Astrocyte (in vitro differentiated cells and primary cell): ENCODE data around the gene CDKL2. TPM values are rescaled to one million over a fixed set of nuclear protein-coding genes. Genes with fewer than 3 reads are reported as not detected.

Experiments used
- DNase-seq: peaks from one replicate; pipeline ENCODE4 v3.0.0-alpha.2; 2010; ENCODE audit warnings: low read depth
- FAIRE-seq: peaks from 2 replicates; lab custom pipeline; 2011; peaks lifted over from hg19 to GRCh38; lab: Jason Lieb, UNC
- H2AFZ ChIP-seq: 2 replicates; pipeline ENCODE4 v1.6.0; 2012; ENCODE audit warnings: low read depth, low read length, inconsistent platforms
- H3K27ac ChIP-seq: 2 replicates; pipeline ENCODE4 v1.5.1; 2011; ENCODE audit warnings: low read depth, low read length, inconsistent platforms
- H3K27me3 ChIP-seq: 2 replicates; pipeline ENCODE4 v1.6.0; 2011; ENCODE audit warnings: low read length, inconsistent platforms; ENCODE audit not compliant: insufficient read depth
- H3K36me3 ChIP-seq: 2 replicates; pipeline ENCODE4 v1.5.1; 2011; ENCODE audit warnings: low read length, inconsistent platforms; ENCODE audit not compliant: insufficient read depth
- H3K4me1 ChIP-seq: 2 replicates; pipeline ENCODE4 v1.5.1; 2011; ENCODE audit warnings: low read length, inconsistent platforms; ENCODE audit not compliant: insufficient read depth
- H3K4me2 ChIP-seq: 2 replicates; pipeline ENCODE4 v1.6.0; 2012; ENCODE audit warnings: low read length, inconsistent platforms
- H3K4me3 ChIP-seq: 2 replicates; pipeline ENCODE4 v1.5.1; 2011; ENCODE audit warnings: low read depth, mild to moderate bottlenecking, low read length, inconsistent platforms; ENCODE audit not compliant: insufficient read depth
- H3K79me2 ChIP-seq: 2 replicates; pipeline ENCODE4 v1.6.0; 2012; ENCODE audit warnings: mild to moderate bottlenecking, low read length, inconsistent platforms; ENCODE audit not compliant: insufficient read depth
- H3K9ac ChIP-seq: 2 replicates; pipeline ENCODE4 v1.6.0; 2012; ENCODE audit warnings: mild to moderate bottlenecking, low read length, inconsistent platforms
- H3K9me3 ChIP-seq: 2 replicates; pipeline ENCODE4 v1.5.1; 2012; ENCODE audit warnings: low read depth, mild to moderate bottlenecking, low read length, inconsistent platforms; ENCODE audit not compliant: insufficient read depth
- H4K20me1 ChIP-seq: 2 replicates; pipeline ENCODE4 v1.6.0; 2012; ENCODE audit warnings: low read length, inconsistent platforms; ENCODE audit not compliant: insufficient read depth
- H3K27ac Mint-ChIP-seq: one replicate; pipeline ENCODE4 v1.8.0; 2021; ENCODE audit warnings: mild to moderate bottlenecking, mixed read lengths; ENCODE audit not compliant: unreplicated experiment
- H3K27me3 Mint-ChIP-seq: one replicate; pipeline ENCODE4 v1.8.0; 2021; ENCODE audit warnings: low read depth, mixed read lengths; ENCODE audit not compliant: unreplicated experiment
- H3K36me3 Mint-ChIP-seq: one replicate; pipeline ENCODE4 v1.8.0; 2021; ENCODE audit warnings: low read depth, mixed read lengths; ENCODE audit not compliant: unreplicated experiment
- H3K4me1 Mint-ChIP-seq: one replicate; pipeline ENCODE4 v1.8.0; 2021; ENCODE audit warnings: low read depth, mixed read lengths; ENCODE audit not compliant: unreplicated experiment
- H3K4me3 Mint-ChIP-seq: one replicate; pipeline ENCODE4 v1.8.0; 2021; ENCODE audit warnings: mild to moderate bottlenecking, moderate library complexity, mixed read lengths; ENCODE audit not compliant: unreplicated experiment
- H3K9me3 Mint-ChIP-seq: one replicate; pipeline ENCODE4 v1.8.0; 2021; ENCODE audit warnings: mild to moderate bottlenecking, mixed read lengths; ENCODE audit not compliant: unreplicated experiment
- EZH2 ChIP-seq: IDR thresholded peaks from 2 replicates; pipeline ENCODE4 v1.6.1; 2012; ENCODE audit warnings: mild to moderate bottlenecking, low read length, inconsistent platforms; ENCODE audit not compliant: insufficient read depth
- total RNA-seq: library from RNA; stranded (reverse); gene quantifications from 2 replicates; pipeline ENCODE4 v1.2.1, GENCODE V29; 2021
- TF ChIP-seq, protein P1 (sequence below): IDR thresholded peaks from 2 replicates; pipeline ENCODE4 v1.5.1; 2011; ENCODE audit warnings: low read depth, mild to moderate bottlenecking, inconsistent platforms, low read length, moderate library complexity; ENCODE audit not compliant: insufficient read depth

The CDKL2 gene
- total RNA-seq, 1 donor from 2014 or later: 3.7 TPM

DNA sequence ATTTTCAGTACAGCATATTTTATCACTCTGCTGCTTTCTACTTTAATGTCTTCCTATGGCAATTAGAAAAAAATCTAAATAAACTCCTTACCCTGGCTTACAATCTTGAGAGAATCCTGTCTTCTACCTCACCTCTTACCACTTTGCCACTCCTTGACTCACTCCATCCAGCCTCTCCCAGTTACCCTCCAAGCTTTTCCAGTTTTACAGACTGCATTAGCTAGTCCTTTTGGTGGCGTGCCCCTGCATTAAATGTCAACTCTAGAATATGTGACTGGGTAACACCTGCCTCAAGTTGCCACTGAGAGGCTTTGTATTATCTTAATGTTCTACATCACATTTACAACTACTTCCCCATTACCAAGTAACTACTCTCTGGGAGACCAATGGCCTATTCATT is 7.5 kb upstream of the CDKL2 start:
- no peak overlapping the region for H3K9ac ChIP-seq
- H3K36me3 Mint-ChIP-seq: peaks cover 15% of the 10 kb centered on the region

DNA sequence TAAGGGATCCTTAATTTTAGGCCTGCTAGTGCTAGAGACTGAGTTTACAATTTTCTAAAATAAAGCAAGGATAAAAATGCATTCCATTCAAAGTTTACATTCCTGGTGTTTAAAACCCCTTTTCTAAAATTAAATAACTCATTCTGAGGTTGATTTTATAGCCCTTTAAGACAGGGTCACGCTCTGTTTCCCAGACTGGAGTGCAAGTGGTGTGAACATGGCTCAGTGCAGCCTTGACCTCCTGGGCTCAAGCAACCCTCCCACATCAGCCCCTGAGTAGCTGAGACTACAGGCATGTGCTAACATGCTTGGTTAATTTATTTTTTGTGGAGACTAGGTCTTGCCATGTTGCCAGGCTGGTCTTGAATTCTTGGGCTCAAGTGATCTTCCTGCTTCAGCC is 6.8 kb upstream of the CDKL2 start:
- FAIRE-seq: no peak
- no peak overlapping the region for H3K27ac ChIP-seq

More for the DNA sequence above, 7.5 kb upstream of the CDKL2 start:
- no peak for TF ChIP-seq EZH2
- TF ChIP-seq, protein P1, sequence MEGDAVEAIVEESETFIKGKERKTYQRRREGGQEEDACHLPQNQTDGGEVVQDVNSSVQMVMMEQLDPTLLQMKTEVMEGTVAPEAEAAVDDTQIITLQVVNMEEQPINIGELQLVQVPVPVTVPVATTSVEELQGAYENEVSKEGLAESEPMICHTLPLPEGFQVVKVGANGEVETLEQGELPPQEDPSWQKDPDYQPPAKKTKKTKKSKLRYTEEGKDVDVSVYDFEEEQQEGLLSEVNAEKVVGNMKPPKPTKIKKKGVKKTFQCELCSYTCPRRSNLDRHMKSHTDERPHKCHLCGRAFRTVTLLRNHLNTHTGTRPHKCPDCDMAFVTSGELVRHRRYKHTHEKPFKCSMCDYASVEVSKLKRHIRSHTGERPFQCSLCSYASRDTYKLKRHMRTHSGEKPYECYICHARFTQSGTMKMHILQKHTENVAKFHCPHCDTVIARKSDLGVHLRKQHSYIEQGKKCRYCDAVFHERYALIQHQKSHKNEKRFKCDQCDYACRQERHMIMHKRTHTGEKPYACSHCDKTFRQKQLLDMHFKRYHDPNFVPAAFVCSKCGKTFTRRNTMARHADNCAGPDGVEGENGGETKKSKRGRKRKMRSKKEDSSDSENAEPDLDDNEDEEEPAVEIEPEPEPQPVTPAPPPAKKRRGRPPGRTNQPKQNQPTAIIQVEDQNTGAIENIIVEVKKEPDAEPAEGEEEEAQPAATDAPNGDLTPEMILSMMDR: no peak
- Mint-ChIP-seq H3K4me3 (no peak overlapping the region), H3K27me3 (no peaks in the 10 kb centered on the region), H3K9me3 (peaks cover 1% of the 10 kb centered on the region), H3K27ac (no peak overlapping the region), H3K4me1 (peaks cover 38% of the 10 kb centered on the region)
- Histone ChIP-seq H3K36me3 (peaks cover 2% of the 10 kb centered on the region), H3K9me3 (no peaks in the 10 kb centered on the region), H3K4me3 (no peak overlapping the region), H2AFZ (no peak overlapping the region), H3K27ac (no peak overlapping the region), H3K27me3 (no peaks in the 10 kb centered on the region), H4K20me1 (no peaks in the 10 kb centered on the region), H3K4me1 (no peaks in the 10 kb centered on the region), H3K4me2 (no peak overlapping the region), H3K79me2 (no peaks in the 10 kb centered on the region)
- FAIRE-seq (no peak), DNase-seq (no peak)

DNA sequence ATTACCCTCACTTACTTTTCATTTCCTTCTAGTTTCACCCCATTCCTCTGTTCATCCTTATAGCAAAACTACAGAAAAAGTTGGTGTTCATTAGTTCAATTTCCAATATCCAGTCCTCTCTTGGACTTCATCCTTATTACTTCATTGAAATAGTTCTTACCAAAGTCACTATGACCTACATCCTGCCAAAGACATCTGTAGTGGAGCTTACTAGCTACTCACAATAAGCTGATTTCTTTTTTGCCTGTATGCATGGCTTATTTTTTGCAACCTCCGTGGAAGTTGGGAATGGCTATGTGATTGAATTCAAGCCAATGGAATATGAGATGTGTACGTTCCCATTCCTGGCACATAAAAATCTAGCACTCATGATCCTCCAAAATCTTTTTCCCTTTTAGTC is 4.6 kb upstream of the CDKL2 start:
- Mint-ChIP-seq H3K27me3 (no peaks in the 10 kb centered on the region), H3K36me3 (peaks cover 5% of the 10 kb centered on the region), H3K9me3 (no peaks in the 10 kb centered on the region), H3K27ac (no peak overlapping the region), H3K4me3 (no peak overlapping the region), H3K4me1 (peaks cover 42% of the 10 kb centered on the region)
- Histone ChIP-seq H3K4me2 (no peak overlapping the region), H2AFZ (no peak overlapping the region), H3K9me3 (no peaks in the 10 kb centered on the region), H4K20me1 (no peaks in the 10 kb centered on the region), H3K36me3 (peaks cover 2% of the 10 kb centered on the region), H3K27ac (no peak overlapping the region), H3K4me3 (no peak overlapping the region), H3K79me2 (no peaks in the 10 kb centered on the region), H3K4me1 (peaks cover 10% of the 10 kb centered on the region), H3K27me3 (no peaks in the 10 kb centered on the region), H3K9ac (no peak overlapping the region)
- peak; percentile 58 for DNase-seq
- TF ChIP-seq, protein P1: no peak
- TF ChIP-seq EZH2: no peak
- FAIRE-seq: no peak

More for the DNA sequence above, 6.8 kb upstream of the CDKL2 start:
- no peak overlapping the region for H3K27ac Mint-ChIP-seq
- peaks cover 38% of the 10 kb centered on the region for H3K4me1 Mint-ChIP-seq
- H3K79me2 ChIP-seq: no peaks in the 10 kb centered on the region
- peaks cover 13% of the 10 kb centered on the region for H3K36me3 Mint-ChIP-seq
- no peak overlapping the region for H3K4me3 Mint-ChIP-seq
- no peak overlapping the region for H3K4me2 ChIP-seq
- peak; percentile 44 for DNase-seq
- no peak overlapping the region for H2AFZ ChIP-seq
- peaks cover 2% of the 10 kb centered on the region for H3K36me3 ChIP-seq
- H3K4me3 ChIP-seq: no peak overlapping the region
- no peaks in the 10 kb centered on the region for H4K20me1 ChIP-seq
- H3K9me3 Mint-ChIP-seq: peaks cover 1% of the 10 kb centered on the region
- no peaks in the 10 kb centered on the region for H3K9me3 ChIP-seq
- TF ChIP-seq EZH2: no peak
- TF ChIP-seq, protein P1: no peak
- H3K9ac ChIP-seq: no peak overlapping the region
- no peaks in the 10 kb centered on the region for H3K4me1 ChIP-seq
- H3K27me3 Mint-ChIP-seq: no peaks in the 10 kb centered on the region
- H3K27me3 ChIP-seq: no peaks in the 10 kb centered on the region
